HCT116 (cell line): Measurements from ENCODE around the gene GIPC3.

Source experiments
- CBX3 ChIP-seq: IDR thresholded peaks from 2 replicates; pipeline ENCODE4 v1.6.1; 2012; ENCODE audit warnings: low read depth
- CEBPB ChIP-seq: IDR thresholded peaks from 2 replicates; pipeline ENCODE4 v1.6.1; 2012; ENCODE audit warnings: low read depth
- EGR1 ChIP-seq: IDR thresholded peaks from 2 replicates; pipeline ENCODE4 v1.6.1; 2012; ENCODE audit warnings: low read depth
- ELF1 ChIP-seq: IDR thresholded peaks from 2 replicates; pipeline ENCODE4 v1.6.1; 2012; ENCODE audit warnings: low read depth, borderline replicate concordance
- EZH2 ChIP-seq: fragments of 200-600 bp; sonication (generic); IDR thresholded peaks from 2 replicates; pipeline ENCODE4 v1.6.1; 2017; ENCODE audit warnings: antibody characterized with exemption, mixed run types
- POLR2A ChIP-seq: IDR thresholded peaks from 2 replicates; pipeline ENCODE4 v1.7.0; 2011; ENCODE audit warnings: borderline replicate concordance; ENCODE audit not compliant: insufficient read depth, insufficient read length; ENCODE audit errors: extremely low read depth
- POLR2AphosphoS5 ChIP-seq: IDR thresholded peaks from 2 replicates; pipeline ENCODE4 v1.6.1; 2011; ENCODE audit warnings: mild to moderate bottlenecking, low read depth, low read length, moderate library complexity
- RAD21 ChIP-seq: IDR thresholded peaks from 2 replicates; pipeline ENCODE4 v1.6.1; 2012; ENCODE audit warnings: low read depth, mild to moderate bottlenecking
- ZNF274 ChIP-seq: fragments of 200-500 bp; sonication (Bioruptor generic); IDR thresholded peaks from 2 replicates; pipeline ENCODE4 v1.6.1; 2014; ENCODE audit warnings: mild to moderate bottlenecking, low read depth, low read length, inconsistent platforms
- TF ChIP-seq, protein P1 (sequence below), 3 experiments: fragments of 200-600 bp in 1 of 3; sonication (generic) in 1 of 3; IDR thresholded peaks in 2 of 3; conservative IDR thresholded peaks in 1 of 3; 2 replicates each; pipeline ENCODE4 v1.5.1; 2012 to 2017; ENCODE audit warnings: low read depth in 2 of 3, low read length in 2 of 3, antibody characterized with exemption in 1 of 3, borderline replicate concordance in 1 of 3, control low read depth in 1 of 3, mild to moderate bottlenecking in 1 of 3, mixed read lengths in 1 of 3, mixed run types in 1 of 3, moderate library complexity in 1 of 3; ENCODE audit not compliant: insufficient read depth in 1 of 3
- TF ChIP-seq, protein P2 (sequence below): IDR thresholded peaks from 2 replicates; pipeline ENCODE4 v1.6.1; 2012
- TF ChIP-seq, protein P3 (sequence below): IDR thresholded peaks from 2 replicates; pipeline ENCODE4 v1.6.1; 2012
- TF ChIP-seq, protein P4 (sequence below): IDR thresholded peaks from 2 replicates; pipeline ENCODE4 v1.6.1; 2011; ENCODE audit warnings: mild to moderate bottlenecking, low read length, moderate library complexity; ENCODE audit not compliant: insufficient replicate concordance; ENCODE audit errors: extremely low read depth

DNA sequence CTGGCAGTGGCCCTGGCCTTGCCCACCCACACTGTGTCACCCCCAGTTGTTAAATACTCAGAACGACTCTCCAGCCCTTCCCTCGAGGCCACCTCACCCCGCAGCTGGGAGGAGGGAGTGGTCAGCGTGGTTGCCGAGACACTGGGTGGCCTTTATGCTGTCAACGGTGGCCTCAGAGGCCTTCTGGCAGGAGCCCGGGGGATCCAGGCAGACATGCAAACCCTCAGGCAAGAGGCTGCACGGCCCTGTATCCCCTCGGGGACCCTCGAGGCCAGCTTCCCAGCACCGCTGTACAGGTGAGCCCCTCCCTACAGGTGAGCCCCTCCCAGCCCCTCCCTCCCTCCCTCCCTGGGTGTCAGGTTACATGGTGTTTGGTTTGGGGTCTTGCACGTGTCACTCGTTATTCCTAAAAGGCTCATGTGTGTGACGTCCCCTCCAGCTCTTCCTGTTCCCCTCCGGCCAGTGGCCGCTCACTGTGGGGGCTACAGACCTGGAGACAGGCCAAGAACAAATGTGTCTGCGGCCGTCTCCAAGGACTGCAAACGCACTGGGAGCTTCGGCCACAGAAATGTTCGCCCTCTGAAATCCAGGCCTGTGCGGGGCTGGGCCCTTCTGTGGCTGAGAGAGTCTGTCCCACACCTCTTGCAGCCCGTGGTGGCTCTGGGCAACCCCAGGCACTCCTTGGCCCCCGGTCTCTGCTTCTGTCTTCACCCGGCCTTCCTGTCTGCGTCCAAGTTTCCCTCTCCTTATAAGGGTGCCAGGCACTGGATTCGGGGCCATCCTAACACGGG, 46.1 kb upstream of the GIPC3 start, which contains the start of gene TEKTIP1:
- TF ChIP-seq, protein P1, sequence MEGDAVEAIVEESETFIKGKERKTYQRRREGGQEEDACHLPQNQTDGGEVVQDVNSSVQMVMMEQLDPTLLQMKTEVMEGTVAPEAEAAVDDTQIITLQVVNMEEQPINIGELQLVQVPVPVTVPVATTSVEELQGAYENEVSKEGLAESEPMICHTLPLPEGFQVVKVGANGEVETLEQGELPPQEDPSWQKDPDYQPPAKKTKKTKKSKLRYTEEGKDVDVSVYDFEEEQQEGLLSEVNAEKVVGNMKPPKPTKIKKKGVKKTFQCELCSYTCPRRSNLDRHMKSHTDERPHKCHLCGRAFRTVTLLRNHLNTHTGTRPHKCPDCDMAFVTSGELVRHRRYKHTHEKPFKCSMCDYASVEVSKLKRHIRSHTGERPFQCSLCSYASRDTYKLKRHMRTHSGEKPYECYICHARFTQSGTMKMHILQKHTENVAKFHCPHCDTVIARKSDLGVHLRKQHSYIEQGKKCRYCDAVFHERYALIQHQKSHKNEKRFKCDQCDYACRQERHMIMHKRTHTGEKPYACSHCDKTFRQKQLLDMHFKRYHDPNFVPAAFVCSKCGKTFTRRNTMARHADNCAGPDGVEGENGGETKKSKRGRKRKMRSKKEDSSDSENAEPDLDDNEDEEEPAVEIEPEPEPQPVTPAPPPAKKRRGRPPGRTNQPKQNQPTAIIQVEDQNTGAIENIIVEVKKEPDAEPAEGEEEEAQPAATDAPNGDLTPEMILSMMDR (IDR thresholded peaks at IDR 0.05 in 2 of 3, conservative IDR thresholded peaks at IDR 0.05 in 1 of 3; ENCODE audit: borderline replicate concordance in 1 of 3, insufficient read depth in 1 of 3, low read depth in 2 of 3, low read length in 2 of 3), result no peak
- TF ChIP-seq ZNF274 (no peak), RAD21 (no peak), EGR1 (no peak), POLR2AphosphoS5 (peak; percentile 36), POLR2A (no peak), CBX3 (no peak), CEBPB (no peak), EZH2 (no peak), ELF1 (no peak)
- TF ChIP-seq, protein P2, sequence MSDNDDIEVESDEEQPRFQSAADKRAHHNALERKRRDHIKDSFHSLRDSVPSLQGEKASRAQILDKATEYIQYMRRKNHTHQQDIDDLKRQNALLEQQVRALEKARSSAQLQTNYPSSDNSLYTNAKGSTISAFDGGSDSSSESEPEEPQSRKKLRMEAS, result no peak
- TF ChIP-seq, protein P3, sequence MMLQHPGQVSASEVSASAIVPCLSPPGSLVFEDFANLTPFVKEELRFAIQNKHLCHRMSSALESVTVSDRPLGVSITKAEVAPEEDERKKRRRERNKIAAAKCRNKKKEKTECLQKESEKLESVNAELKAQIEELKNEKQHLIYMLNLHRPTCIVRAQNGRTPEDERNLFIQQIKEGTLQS, result no peak
- TF ChIP-seq, protein P4, sequence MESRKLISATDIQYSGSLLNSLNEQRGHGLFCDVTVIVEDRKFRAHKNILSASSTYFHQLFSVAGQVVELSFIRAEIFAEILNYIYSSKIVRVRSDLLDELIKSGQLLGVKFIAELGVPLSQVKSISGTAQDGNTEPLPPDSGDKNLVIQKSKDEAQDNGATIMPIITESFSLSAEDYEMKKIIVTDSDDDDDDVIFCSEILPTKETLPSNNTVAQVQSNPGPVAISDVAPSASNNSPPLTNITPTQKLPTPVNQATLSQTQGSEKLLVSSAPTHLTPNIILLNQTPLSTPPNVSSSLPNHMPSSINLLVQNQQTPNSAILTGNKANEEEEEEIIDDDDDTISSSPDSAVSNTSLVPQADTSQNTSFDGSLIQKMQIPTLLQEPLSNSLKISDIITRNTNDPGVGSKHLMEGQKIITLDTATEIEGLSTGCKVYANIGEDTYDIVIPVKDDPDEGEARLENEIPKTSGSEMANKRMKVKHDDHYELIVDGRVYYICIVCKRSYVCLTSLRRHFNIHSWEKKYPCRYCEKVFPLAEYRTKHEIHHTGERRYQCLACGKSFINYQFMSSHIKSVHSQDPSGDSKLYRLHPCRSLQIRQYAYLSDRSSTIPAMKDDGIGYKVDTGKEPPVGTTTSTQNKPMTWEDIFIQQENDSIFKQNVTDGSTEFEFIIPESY, result no peak
